Uterus (tissue), 2 donors: ENCODE measurements around the gene TIMM23.

Source experiments
- CTCF ChIP-seq, 4 experiments: fragments of 200-600 bp in 2 of 4; fragments of 450-650 bp in 2 of 4; sonication (generic) in 2 of 4; IDR thresholded peaks; one replicate each; pipeline ENCODE4 v1.5.1; 2016 to 2019; ENCODE audit warnings: antibody characterized with exemption in 4 of 4, mild to moderate bottlenecking in 2 of 4, moderate library complexity in 1 of 4
- POLR2A ChIP-seq, 2 donors: fragments of 450-650 bp; IDR thresholded peaks; one replicate each; pipeline ENCODE4 v1.6.1; 2016; ENCODE audit warnings: antibody characterized with exemption in 2 of 2, mild to moderate bottlenecking in 1 of 2, moderate library complexity in 1 of 2

- TF ChIP-seq POLR2A (IDR thresholded peaks at IDR 0.05) (no peak), CTCF (IDR thresholded peaks at IDR 0.05) (no peak)
These were observed 30.8 kb downstream of the TIMM23 start for GRCh38 chr10:46002916-46003693.
